Gastroesophageal sphincter (tissue), 3 donors: ENCODE measurements around the gene DPP6.

ENCODE experiments used
- CTCF ChIP-seq, 4 experiments: fragments of 200-600 bp in 2 of 4; fragments of 450-650 bp in 2 of 4; sonication (generic) in 1 of 4; IDR thresholded peaks; one replicate each; pipeline ENCODE4 v1.5.1; 2017 to 2019; ENCODE audit warnings: antibody characterized with exemption in 4 of 4, mild to moderate bottlenecking in 2 of 4, moderate library complexity in 2 of 4
- EP300 ChIP-seq: sonication (generic); formaldehyde crosslinking; IDR thresholded peaks from one replicate; pipeline ENCODE4 v1.6.1; 2017; ENCODE audit warnings: antibody characterized with exemption, mild to moderate bottlenecking
- POLR2A ChIP-seq, 2 donors: fragments of 450-650 bp; IDR thresholded peaks; one replicate each; pipeline ENCODE4 v1.6.1; 2017; ENCODE audit warnings: antibody characterized with exemption in 2 of 2, mild to moderate bottlenecking in 2 of 2, moderate library complexity in 1 of 2

- no peak for TF ChIP-seq CTCF (IDR thresholded peaks at IDR 0.05)
- no peak for TF ChIP-seq EP300
- no peak for TF ChIP-seq POLR2A (IDR thresholded peaks at IDR 0.05)
Measured at GRCh38 chr7:154613811-154614210, 561.6 kb downstream of the DPP6 start.
